Activated CD4-positive, alpha-beta T cell treated with anti-CD3 and anti-CD28 coated beads for 1 hour (primary cell): ENCODE data around the gene RRBP1.
"Not testable (repeated sequence)": the region's sequence is repeated elsewhere in the genome, so short reads cannot be mapped to it uniquely, and the experiment has no call there.

Source experiments
- DNase-seq: peaks from one replicate; pipeline ENCODE4 v3.0.0-alpha.2; 2020

The RRBP1 gene

GRCh38 chr20:17659801-17660200 is 22.2 kb downstream of the RRBP1 start:
- no peak for DNase-seq

GRCh38 chr20:17659344-17659743 is 22.7 kb downstream of the RRBP1 start:
- DNase-seq: not testable (repeated sequence)

GRCh38 chr20:17658648-17658993 is 23.4 kb downstream of the RRBP1 start:
- DNase-seq: no peak

- DNase-seq: no peak
Observed at GRCh38 chr20:17657898-17658647, 24.0 kb downstream of the RRBP1 start.

GRCh38 chr20:17657079-17657825 is 24.8 kb downstream of the RRBP1 start:
- no peak for DNase-seq

GRCh38 chr20:17655865-17656479 is 26.1 kb downstream of the RRBP1 start:
- DNase-seq: no peak

GRCh38 chr20:17655286-17655651 is 26.8 kb downstream of the RRBP1 start:
- DNase-seq: no peak

GRCh38 chr20:17654649-17655285 is 27.3 kb downstream of the RRBP1 start:
- DNase-seq: no peak

GRCh38 chr20:17653835-17654648 is 28.0 kb downstream of the RRBP1 start:
- DNase-seq: no peak

- no peak for DNase-seq
Observed at GRCh38 chr20:17652411-17652810, 29.6 kb downstream of the RRBP1 start.

GRCh38 chr20:17651760-17652388 is 30.2 kb downstream of the RRBP1 start:
- DNase-seq: no peak

GRCh38 chr20:17651129-17651759 is 30.8 kb downstream of the RRBP1 start:
- DNase-seq: no peak

GRCh38 chr20:17650301-17651128 is 31.5 kb downstream of the RRBP1 start:
- DNase-seq: no peak

GRCh38 chr20:17648791-17649730 is 33.0 kb downstream of the RRBP1 start:
- DNase-seq: no peak

- DNase-seq: no peak
Observed at GRCh38 chr20:17648315-17648646, 33.8 kb downstream of the RRBP1 start.

GRCh38 chr20:17647391-17648314 is 34.4 kb downstream of the RRBP1 start:
- no peak for DNase-seq

- DNase-seq: no peak
Observed at GRCh38 chr20:17646961-17647301, 35.1 kb downstream of the RRBP1 start.

- DNase-seq: no peak
Observed at GRCh38 chr20:17646209-17646960, 35.7 kb downstream of the RRBP1 start.
